Measurements from ENCODE around the gene SNRNP200.
"Not testable (repeated sequence)": the region's sequence is repeated elsewhere in the genome, so short reads cannot be mapped to it uniquely, and the experiment has no call there.

Gene SNRNP200

DNA sequence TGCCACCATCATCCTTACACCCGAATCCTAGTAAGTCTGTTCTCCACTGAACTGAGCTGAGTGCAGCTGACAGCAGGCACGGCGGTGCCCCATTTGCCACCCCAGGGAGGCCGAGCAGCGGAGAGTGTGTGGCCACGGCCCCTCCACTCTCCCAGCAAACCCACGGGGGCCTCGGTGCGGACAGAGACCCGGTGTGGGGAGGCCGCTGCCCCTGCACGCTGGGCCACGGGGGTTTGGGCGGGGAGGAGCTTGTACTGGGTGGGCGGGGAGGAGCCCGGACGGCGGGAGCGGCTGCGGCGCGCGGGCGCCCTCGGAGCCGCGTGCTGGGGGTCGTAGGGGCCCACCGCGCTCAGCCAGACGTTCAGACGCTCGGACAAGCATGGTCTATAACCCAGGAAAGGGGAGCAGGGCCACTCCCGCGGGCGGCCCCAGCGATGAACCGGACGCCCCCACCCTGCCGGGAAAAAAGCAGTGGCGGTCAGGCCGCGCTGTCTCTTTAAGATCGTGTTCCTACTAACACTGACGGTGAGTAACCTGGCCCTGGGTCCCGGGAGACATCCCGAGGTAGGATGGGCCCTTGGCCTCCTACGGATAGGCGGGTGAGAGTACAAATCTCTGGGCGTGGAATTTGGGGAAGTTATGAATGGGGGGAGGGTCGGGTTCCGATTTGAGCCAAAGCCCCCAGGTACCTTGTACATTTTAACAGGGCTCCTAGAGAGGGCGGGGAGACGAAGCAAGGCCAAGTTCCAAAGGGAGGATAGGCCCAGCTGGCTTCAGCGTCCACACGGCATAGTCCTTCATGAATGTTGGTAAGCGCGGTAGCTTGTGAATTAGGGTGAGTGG lies 19.9 kb upstream of the SNRNP200 start, which contains the start of gene ITPRIPL1:
Gene ITPRIPL1, plus strand, starts transcription at position 277 of the 843 bp plus-strand sequence. Its CDS starts 523 bp downstream, at position 800.
- DNase-seq (ENCODE audit: low read depth) = peak; percentile 26

DNA sequence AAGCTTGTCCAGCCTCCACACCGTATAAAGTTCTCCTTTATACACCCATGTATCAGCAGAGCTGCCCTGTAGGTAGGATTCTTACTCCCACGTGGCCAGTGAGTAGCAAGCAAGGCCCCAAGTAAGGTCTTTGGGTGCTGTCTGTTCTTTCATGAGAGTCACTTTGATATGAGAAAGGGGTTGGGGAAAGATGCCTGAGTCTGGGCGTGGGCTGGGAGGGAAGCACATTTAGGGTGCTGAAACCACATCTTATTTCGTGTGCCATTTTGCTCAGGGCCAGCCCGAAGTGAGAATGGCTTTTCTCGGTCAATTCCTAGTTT lies 19.3 kb upstream of the SNRNP200 start:
- peak; percentile 11 for DNase-seq (ENCODE audit: low read depth)

DNA sequence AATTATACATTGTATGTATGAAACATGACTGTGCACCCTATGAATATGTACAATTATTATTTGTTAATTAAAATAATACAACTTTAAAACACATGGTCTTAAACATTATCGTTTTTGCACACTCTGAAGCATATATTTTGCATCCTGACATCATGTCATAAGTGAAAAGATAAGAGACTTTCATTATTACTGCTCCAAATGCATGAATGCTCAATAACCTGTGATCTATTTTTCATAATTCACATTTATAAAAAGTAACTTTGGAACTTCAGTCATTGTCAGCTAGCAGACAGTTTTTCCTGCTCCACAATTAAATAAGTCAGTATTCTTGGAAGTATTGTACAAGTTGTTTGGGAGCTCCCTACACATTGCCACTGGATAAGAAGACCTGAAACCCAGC lies 18.5 kb upstream of the SNRNP200 start:
- no peak for DNase-seq (ENCODE audit: low read depth)

DNA sequence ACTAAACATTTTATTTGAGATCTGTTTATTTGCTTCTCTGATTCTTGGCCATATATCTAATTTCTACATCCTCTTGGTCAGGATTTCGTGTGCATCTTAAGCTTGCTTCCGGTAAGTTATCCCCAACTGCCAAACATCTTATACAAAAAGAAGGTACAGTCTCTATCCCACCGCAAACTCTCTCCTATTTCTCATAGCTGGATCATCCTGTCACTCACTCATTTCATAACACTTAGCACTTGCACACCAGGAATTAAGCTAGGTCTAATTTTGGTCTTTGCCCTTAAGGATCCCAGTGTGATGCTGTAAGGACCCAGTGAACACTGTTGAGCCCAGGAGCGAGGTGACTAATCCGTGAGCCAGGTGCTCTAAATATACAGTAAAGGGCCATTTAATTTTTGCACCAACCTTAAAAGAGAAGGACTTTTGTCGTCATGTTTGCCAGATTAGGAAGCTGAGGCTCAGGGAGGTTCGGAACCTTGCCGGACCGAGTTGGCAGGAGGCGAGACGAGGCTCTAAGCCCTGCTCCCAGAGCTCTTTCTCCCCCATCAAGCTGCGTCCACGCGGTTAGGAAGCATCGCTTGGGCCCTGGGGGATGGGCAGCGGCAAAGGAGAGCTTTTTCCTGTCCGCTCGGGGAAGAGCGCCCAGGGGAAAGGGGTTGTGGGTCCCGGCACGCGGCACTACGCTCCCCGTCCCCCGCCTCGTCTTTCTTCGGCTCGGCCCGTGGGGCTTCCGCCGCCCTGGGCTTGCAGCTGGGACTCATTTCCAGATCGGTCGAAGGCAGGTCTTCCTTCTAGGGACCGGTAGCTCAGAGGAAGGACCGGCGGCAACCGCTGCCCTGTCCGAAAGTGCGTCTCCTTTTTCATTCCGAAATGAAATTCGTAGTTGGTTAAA lies 15.6 kb upstream of the SNRNP200 start:
- no peak for DNase-seq (ENCODE audit: low read depth)

DNA sequence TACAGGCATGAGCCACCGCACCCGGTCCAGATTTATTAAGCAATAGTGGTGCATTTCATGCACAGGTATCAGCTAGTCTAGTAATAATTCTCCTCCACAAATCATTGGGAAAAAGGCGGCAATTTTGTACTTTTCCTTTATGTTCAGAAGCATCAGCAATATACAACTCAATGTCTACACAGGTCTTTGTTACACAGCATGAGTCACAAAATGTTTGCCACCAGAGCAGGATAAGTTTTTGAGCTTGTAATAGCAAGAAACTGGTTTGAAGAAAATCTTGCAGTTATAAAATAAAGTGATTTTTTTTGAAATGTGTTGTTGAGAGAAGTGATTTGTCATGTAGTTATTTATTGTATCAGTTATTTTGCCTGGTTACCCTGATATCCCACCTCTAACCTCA lies 15.0 kb upstream of the SNRNP200 start:
- DNase-seq (ENCODE audit: low read depth) = no peak

DNA sequence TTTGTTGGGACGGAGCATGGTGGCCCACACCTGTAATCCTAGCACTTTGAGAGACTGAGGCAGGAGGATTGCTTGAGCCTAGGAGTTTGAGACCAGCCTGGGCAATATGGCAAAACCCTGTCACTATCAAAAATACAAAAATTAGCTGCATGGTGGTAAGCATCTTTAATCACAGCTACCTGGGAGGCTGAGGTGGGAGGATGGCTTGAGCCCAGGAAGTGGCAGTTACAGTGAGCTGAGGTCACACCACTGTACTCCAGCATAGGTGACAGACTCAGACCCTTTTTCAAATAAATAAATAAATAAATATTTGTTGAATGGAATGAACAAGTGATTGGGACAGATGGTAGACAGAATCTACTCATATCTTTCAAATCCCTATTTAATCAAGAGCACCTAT lies 14.1 kb upstream of the SNRNP200 start:
- DNase-seq (ENCODE audit: low read depth) = no peak

DNA sequence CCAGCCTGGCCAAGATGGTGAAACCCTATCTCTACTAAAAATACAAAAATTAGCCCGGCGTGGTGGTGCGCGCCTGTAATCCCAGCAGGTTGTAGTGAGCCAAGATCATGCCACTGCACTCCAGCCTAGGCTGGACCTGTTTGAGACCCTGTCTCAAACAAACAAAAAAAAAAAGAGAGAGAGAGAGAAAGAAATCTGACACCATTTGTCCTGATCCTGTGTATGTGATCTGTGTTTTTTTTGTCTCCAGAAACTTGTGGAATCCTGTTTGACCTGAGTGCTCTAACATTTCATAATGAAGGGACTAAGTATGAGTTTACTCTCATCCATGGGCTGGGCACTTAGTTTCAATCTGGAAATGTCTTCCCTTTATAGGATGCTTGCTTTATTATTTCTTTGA lies 13.4 kb upstream of the SNRNP200 start:
- DNase-seq (ENCODE audit: low read depth) = no peak

DNA sequence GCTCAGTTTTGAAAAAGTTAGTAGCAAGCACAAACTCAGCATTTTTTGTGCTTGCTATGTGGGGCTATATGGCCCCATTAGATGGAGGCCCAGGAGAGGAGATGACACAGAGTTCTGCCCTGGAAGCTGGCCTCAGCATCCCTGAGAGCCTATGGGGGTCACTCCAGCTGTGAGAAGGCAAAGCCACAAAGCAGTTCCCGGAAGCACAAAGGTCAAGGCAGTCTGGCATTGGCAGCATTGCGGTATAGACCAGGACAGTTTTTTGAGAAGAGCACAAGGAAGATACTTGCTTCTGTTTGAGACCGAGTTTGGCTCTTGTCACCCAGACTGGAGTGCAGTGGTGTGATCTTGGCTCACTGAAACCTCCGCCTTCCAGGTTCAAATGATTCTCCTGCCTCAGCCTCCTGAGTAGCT lies 12.2 kb upstream of the SNRNP200 start:
- DNase-seq (ENCODE audit: low read depth) = no peak

DNA sequence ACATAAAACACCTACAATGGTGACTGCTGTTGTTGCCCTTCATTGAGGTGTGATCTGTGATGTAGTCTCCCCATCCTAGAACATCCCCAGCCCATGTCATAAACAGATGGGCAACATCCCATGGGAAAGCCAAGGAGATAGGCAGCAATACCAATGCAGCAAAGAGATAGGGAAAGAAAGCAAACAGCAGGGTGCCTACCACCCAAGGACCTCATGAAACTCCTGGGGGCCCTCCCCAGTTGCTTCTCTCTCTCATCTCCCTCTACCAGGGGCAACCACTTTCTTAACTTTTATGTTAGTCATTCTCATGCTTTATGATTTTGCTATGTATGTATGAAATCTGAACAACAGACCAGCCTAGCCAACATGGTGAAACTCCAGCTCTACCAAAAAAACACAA lies 11.7 kb upstream of the SNRNP200 start:
- DNase-seq (ENCODE audit: low read depth) = no peak

DNA sequence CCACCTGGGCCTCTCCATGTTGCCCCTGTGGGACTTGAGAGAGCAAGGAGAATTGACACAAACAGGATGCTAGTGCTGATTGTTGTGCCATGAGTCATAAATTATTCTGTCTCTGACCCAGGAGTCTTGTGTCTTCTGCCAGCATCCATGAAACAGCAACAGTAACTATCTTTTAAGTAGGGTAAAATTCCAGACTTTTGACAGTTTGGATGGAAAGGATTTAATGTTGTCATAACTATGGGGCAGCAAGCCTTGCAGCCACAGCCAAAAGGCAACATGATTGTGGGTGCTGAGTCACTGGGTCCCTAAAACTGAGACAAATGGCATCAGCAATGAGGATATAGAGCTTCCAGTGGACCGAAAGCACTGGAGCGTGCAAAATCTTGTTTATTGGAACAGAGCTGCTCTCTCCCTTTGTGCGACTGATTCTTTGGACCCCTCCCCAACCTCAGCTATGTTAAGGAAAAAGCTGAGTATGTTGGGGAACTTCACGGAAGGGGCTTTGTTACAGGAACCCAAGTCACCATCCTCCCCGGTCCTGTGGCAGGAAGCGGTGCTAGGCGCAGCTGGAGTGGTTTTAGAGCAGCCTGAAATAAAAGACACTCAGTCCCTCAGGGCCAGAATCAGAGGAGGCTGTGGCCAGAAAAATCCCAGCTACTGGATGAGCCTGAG lies 10.2 kb upstream of the SNRNP200 start:
- DNase-seq (ENCODE audit: low read depth) = peak; percentile 11

DNA sequence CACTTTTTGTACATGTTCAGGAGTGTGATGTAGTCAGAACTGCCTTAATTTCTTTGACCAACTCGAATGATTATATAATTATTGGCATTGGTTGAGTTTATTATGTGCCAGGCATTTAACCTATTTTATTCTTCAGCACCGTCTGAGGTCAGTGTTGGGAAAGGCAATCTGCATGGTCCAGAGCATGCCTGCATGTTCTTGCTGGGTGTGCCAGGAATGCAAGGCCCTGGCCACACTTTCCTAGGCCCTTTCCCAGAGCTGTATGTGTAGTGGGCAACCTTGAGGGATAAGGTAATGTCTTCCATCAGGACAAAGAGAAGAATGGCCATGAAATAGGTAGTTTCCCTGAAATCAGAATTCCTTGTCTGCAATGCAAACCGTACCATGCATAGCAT lies 9.7 kb upstream of the SNRNP200 start:
- DNase-seq (ENCODE audit: low read depth) = no peak

DNA sequence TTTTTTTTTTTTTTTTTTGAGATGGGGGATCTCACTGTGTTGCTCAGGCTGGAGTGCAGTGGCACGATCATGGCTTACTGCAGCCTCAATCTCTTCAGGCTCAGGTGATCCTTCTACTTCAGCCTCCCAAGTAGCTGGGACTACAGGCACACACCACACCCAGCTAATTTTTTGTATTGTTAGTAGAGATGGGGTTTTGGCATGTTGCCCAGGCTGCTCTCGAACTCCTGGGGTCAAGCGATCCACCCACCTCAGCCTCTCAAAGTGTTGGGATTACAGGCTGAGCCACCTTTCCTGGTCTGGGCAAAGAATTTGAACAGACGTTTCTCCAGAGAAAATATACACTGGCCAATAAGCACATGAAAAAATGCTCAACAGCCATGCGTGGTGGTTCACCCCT lies 2.9 kb upstream of the SNRNP200 start:
- no peak for DNase-seq (ENCODE audit: low read depth)

DNA sequence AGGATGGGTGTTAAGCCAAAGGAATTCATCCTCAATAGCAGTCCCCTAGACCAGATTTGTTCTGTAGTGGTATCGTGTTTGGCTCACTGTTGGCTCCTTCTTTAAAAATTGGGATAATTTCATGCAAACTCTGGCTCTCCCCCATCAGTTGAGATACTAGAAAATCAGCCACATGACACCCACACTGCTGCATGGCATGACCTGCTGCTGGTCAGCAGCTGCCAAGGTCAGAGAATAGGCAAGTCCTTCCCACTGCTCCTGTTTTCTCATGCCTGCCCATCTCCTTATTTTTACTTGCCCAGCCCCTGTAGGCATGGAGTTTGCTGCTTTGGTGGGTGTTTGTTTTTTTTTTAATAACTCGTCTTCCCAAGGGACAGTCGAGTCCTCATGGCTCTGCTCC lies 1.0 kb upstream of the SNRNP200 start:
- no peak for DNase-seq (ENCODE audit: low read depth)

DNA sequence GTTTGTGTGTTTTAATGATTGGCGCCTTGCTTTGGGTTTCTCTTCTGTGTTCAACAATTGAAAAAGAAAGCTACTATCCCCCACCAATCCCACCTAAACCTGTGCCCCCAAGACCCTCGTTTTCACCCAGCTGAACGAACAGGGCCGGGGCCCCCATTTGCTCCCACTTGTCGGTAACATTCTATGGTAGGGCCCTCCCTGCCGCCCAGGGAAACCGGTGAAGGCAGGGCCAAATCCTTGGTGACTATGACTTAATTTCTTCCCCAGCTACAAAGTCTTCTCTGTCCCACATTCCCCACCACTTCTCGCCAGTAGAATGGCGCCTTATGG lies 598 bp upstream of the SNRNP200 start:
- peak; percentile 6 for DNase-seq (ENCODE audit: low read depth)

DNA sequence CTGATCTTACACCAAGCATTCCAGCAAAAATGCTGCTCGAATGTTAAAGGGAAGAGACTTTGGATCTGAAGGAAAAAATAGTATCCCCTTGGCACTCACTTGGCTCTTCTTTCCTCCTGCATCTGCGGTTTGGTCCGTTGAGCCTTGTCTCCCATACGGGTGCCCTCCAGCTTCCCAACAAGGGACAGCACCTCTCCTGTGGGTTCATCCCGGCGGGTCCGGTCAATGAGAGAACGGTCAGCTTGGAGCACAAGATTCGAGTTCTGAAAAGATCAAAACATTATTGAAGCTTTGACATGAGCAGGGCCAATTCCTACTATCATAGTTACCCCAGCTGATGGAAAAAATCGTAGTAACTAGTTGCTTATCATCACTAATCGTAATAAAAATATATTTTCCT lies 740 bp downstream of the SNRNP200 start:
- no peak for DNase-seq (ENCODE audit: low read depth)

DNA sequence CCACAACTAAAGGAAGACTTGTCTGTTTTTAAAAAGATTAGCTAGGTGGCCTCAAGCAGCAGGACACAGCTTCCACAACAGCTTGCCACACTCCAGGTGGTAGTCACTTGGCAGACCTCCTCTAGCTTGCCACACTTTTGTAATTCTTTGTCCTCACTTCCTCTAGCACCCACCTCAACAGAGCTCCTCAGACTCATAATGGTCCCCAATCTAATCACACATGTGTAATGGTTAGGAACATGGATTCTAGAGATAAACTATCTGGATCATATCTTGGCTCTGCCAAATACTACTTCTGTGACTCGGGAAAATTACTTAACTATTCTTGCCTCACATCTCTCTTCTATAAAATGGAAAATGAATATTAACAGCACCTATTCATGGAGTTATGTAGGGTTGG lies 3.5 kb downstream of the SNRNP200 start:
- no peak for DNase-seq (ENCODE audit: low read depth)

DNA sequence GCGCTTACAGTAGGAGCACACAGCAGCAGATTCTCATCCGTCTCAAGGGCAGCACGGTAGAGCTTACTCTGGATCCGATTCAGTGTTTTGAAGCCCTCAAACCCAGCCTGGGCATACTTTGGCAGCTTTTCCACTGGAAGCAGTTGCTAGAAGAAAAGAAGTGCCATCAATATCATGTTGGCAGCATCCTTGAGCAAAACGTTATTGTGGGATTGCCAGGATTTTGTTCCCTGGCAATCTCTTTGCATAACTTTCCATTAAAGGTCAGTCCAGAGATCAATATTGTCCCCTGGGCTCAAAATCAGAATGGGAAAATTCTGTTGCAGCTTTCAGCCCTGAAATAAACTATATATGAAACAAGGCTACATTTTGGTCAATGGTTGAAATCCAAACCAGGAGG lies 8.4 kb downstream of the SNRNP200 start:
- no peak for DNase-seq (ENCODE audit: low read depth)

DNA sequence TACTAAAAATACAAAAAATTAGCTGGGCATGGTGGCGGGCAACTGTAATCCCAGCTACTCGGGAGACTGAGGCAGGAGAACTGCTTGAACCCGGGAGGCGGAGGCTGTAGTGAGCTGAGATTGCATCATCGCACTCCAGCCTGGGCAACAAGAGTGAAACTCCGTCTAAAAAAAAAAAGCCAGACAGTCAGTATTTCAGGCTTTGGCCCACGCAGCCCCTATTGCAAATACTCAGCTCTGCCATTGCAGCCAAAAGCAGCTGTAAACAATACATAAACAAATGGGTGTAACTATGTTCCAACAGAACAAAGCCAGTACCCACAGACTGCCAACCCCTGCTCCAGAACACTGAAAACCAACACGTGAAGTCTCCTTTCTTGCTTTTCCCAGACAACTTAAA lies 11.1 kb downstream of the SNRNP200 start:
- DNase-seq (ENCODE audit: low read depth) = not testable (repeated sequence)

DNA sequence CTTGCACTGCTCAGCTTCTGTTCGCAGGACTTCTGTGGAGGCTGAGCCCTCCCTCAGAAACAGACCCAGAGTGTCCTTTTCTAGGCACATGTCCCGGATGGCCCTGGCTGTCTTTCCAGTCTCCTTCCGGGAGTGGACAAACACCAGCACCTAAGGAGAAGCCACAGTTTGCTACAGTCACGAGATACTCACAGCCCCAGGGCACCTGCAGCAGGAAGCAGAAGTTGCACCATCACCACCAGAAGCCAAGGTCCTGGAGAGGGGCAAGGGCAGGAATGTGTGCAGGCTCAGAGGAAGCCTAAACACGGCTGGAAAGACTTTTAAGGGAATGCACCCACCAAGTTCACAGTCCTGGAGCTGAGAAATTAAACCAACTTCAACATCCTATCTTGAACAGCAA lies 13.6 kb downstream of the SNRNP200 start:
- DNase-seq (ENCODE audit: low read depth) = no peak

DNA sequence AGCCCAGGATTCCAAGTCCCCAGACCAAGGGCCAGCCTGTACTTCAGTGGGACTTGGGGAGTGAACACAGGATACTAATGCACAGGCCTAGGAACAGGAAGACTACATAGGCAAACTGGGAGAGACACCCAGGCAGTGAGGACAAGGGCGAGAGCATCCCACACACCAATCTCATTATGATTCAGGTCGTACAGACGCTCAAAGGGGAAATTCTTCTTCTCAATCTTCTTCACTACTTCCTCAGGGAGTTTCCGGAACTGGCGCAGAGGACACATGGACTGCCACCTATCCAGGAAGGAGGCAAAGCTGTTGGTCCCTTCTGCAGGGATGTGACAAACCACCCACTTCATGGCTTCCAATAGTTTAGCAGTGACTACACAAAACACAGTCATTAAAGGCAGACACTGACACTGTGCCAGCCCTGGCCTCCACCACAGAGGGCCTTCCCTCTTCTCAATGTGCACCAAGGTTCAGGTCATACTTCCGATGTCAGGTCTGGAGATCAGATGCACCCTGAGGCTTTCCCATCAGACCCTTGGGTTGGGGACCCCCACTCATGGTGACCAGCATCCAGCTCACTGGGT lies 18.0 kb downstream of the SNRNP200 start:
- no peak for DNase-seq (ENCODE audit: low read depth)

DNA sequence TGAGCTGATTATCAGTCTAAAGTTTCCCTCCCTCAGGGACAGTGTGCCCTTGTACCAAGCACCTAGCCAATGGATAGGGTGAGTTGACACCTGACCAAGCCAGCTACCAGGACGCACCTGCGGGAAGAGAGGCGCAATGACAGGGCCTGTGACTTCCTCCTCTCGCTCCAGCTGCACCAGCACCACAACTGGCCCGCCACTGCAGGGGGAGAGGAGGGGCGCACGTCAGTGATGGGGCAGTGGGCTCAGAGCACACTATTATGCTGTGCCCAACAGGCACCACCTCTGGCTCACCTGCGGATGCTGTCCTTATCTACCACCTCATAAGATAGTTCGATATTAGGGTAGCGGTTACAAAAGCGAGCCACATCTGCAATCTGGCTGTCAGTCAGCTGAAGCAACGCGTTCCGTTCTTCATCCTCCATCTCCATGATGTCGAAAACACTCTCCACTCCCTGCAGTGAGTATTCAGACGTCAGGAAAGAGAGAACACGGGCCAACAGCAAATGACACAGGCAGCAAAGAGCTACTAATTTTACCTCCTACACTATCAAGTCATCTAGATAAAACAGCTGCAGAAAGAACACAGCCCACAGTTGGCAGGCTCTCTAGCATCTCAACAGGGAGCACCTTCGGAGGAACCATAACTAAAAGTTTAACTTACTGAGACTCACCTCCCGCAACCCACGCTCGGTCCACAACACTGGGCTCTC lies 28.4 kb downstream of the SNRNP200 start:
- DNase-seq (ENCODE audit: low read depth) = no peak

All from activated T-cell treated with anti-CD3 and anti-CD28 coated beads for 24 hours (primary cell).